Muscle of leg (tissue), 11 donors: ENCODE measurements around the gene GRXCR2. TPM values are rescaled to one million over a fixed set of nuclear protein-coding genes. Genes with fewer than 3 reads are reported as not detected.
A peak's percentile ranks its signal among the peaks of the same experiment; 100 is the strongest.

Experiments
- DNase-seq: peaks from one replicate; pipeline ENCODE4 v3.0.0; 2013
- H3K27ac ChIP-seq: one replicate; pipeline ENCODE4 v1.5.1; 2013; ENCODE audit warnings: mild to moderate bottlenecking, low read length, control low read depth
- H3K27me3 ChIP-seq: one replicate; pipeline ENCODE4 v1.6.1; 2013; ENCODE audit warnings: low read length; ENCODE audit not compliant: control insufficient read depth, insufficient read depth
- H3K36me3 ChIP-seq: one replicate; pipeline ENCODE4 v1.6.1; 2013; ENCODE audit warnings: low read length; ENCODE audit not compliant: control insufficient read depth, insufficient read depth
- H3K4me1 ChIP-seq: one replicate; pipeline ENCODE4 v1.6.1; 2013; ENCODE audit warnings: low read length; ENCODE audit not compliant: control insufficient read depth, insufficient read depth
- H3K4me3 ChIP-seq: one replicate; pipeline ENCODE4 v1.5.1; 2013; ENCODE audit warnings: low read length, control low read depth
- H3K9me3 ChIP-seq: replicated peaks from 2 replicates; pipeline ENCODE4 v1.6.1; 2013; ENCODE audit warnings: low read depth, low read length; ENCODE audit not compliant: control insufficient read depth
- WGBS: methylation state at CpG from one replicate; pipeline ENCODE4 v1.1.5; 2013; ENCODE audit warnings: missing lambda C conversion rate; ENCODE audit not compliant: insufficient coverage; 5-methylcytosine and 5-hydroxymethylcytosine counted together
- polyA plus RNA-seq, 8 donors: library from polyadenylated mRNA; unstranded; fragments of 120-200 nt; gene quantifications; one replicate each; pipeline versions ENCODE4 v1.2.1 to v1.2.3, GENCODE V29; 2013; ENCODE audit warnings: inconsistent platforms in 1 of 8, low replicate concordance in 1 of 8; ENCODE audit not compliant: insufficient read length in 8 of 8, insufficient read depth in 1 of 8
- total RNA-seq: library from RNA; stranded (reverse); fragments of 120-200 nt; gene quantifications from one replicate; pipeline ENCODE4 v1.2.4, GENCODE V29; 2013

The GRXCR2 gene
- total and polyA plus RNA-seq, 9 donors, result 0.05 TPM; not detected in 8

DNA sequence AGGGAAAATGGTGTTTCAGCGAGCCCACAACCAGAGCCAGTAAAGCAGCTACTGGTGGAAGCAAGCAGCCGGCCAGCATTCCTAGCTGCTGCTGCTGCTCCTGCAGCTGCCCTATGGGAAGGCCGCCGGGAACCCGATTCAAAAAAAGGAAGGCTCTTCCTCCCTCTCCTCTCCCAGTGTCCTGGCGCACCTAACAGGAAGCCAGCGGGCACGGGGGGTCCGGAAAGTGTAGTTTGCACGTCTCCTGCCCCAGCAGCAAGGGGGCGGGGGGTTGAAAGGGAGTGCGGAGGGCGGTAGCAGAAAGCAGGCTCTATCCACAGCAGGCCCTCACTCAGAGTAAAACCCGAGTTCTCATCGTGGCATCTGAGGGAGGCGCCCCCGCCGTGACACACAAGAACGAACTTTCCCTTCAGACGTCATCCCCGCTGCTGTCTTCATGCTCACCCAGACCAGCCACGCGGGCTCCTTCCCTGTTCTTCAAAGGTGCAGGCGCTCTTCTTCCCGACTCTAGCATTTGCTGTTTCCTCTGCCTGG lies 16.5 kb downstream of the GRXCR2 start:
- peak; percentile 79 for DNase-seq
- Histone ChIP-seq H3K27me3 (no peaks in the 10 kb centered on the region), H3K9me3 (no peaks in the 10 kb centered on the region), H3K4me1 (peaks cover 9% of the 10 kb centered on the region), H3K36me3 (no peaks in the 10 kb centered on the region), H3K27ac (peak overlapping the region; percentile 63), H3K4me3 (peak overlapping the region; percentile 46)
- 2% methylated on average over 18 of the region's 25 CpGs for WGBS

GRCh38 chr5:145855763-145856267 lies 17.0 kb downstream of the GRXCR2 start:
- Histone ChIP-seq H3K4me3 (peak overlapping the region; percentile 46), H3K36me3 (no peaks in the 10 kb centered on the region), H3K27me3 (no peaks in the 10 kb centered on the region), H3K27ac (peak overlapping the region; percentile 8), H3K4me1 (peaks cover 9% of the 10 kb centered on the region), H3K9me3 (no peaks in the 10 kb centered on the region)
- DNase-seq, result no peak
- WGBS, result no CpG with 5 or more reads among the region's 4 CpGs

DNA sequence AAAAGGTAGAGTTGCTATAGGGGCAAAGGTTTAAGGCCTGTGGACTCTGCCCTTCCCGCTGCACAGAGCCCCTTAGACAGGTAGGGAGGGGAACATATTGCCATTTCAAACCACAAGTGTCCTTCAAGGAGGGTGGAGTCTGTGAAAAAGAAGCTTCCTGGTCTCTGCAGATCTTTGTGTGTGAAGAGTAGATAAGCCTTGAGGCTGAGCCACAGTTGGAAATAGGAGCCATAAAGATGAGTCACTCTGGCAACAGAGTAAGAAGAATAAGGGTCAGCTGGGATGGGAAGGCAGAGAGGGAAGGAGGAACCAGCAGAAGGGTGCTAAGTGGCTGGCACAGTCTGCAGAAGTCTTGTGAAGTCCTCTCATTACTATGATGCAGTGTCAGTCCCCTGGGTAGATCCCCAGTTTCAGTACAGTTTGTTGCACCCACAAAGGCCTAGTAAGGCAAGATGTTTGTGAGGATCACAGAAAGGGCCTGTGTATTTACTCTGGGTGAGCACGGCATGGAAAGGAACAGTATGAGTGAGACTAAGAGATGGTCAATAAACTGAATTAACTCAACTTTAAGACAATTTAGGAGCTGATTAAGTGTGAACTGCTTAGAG lies 18.1 kb downstream of the GRXCR2 start:
- no CpG with 5 or more reads among the region's 2 CpGs for WGBS
- Histone ChIP-seq H3K27me3 (no peaks in the 10 kb centered on the region), H3K4me1 (peaks cover 9% of the 10 kb centered on the region), H3K4me3 (no peak overlapping the region), H3K9me3 (no peaks in the 10 kb centered on the region), H3K36me3 (no peaks in the 10 kb centered on the region), H3K27ac (no peak overlapping the region)
- peak; percentile 17 for DNase-seq

DNA sequence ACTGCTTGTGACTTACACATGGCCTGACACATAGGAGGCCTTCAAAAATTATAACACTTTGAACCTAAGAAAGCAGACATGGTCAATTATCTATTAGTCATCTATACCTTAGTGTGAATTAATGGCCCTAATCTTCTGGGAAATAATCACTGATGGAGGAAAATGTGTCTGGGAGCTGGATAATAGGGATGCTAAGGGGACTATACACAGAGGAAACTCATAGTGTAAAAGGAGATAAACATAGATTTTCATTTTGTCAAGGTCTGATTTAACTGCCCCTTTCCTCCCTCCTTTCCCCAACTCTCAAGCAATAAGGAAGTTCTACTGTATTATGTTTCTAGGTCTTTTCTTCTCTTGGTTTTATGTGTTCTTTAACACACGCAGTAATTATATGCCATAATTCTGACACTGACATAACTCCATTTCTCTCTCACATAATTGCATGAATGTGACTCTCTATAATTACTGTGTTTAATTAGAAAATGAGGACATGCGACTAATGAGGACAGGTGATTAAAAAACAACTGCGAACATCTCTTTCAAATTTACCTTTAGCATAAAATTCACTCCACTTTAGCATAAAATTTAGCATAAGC lies 18.9 kb downstream of the GRXCR2 start:
- H3K27ac ChIP-seq, result no peak overlapping the region
- H3K36me3 ChIP-seq, result no peaks in the 10 kb centered on the region
- peaks cover 9% of the 10 kb centered on the region for H3K4me1 ChIP-seq
- no peaks in the 10 kb centered on the region for H3K9me3 ChIP-seq
- WGBS, result no CpG with 5 or more reads among the region's 3 CpGs
- no peak overlapping the region for H3K4me3 ChIP-seq
- no peak for DNase-seq
- H3K27me3 ChIP-seq, result no peaks in the 10 kb centered on the region

DNA sequence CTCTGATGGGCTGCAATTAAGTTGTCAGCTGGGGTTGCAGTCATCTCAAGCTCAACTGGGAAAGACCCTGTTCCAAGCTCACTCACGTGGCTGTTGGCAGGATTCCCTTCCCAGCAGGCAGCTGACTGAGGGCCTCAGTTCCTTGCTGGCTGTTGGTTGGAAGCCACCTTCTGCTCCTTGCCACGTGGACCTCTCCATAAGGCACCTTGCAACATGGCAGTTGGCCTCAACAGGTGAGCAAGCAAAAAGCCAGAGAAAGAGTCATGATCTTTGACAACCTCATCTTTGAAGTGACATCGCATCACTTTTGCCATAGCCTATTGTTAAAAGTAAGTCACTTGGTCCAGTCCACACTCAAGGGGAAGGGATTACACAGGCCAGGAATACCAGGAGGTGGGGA lies 19.8 kb downstream of the GRXCR2 start:
- Histone ChIP-seq H3K27me3 (no peaks in the 10 kb centered on the region), H3K4me3 (no peak overlapping the region), H3K9me3 (no peaks in the 10 kb centered on the region), H3K36me3 (no peaks in the 10 kb centered on the region), H3K27ac (no peak overlapping the region), H3K4me1 (peaks cover 9% of the 10 kb centered on the region)
- WGBS, result 31% methylated on average over 2 of the region's 3 CpGs
- no peak for DNase-seq

DNA sequence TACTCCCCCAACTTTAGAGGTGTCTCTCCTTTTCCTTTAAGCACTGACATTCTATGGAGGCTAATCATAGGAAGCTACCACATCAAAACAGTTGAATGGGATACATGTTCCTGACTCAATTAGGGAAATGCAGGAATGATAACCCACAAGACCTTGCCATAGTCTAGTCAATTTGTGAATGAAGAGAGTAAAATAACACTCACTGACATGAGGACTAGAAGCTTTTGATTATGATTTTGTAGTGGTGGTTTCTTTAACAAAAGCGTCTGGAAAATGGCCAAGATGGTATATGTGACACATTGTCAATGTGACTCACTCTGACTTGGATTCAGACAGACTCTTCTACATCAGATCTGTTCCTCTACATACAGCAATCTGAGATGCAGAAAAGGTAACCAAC lies 24.0 kb downstream of the GRXCR2 start:
- Histone ChIP-seq H3K4me3 (no peak overlapping the region), H3K4me1 (no peaks in the 10 kb centered on the region), H3K27ac (no peak overlapping the region), H3K27me3 (no peaks in the 10 kb centered on the region), H3K36me3 (no peaks in the 10 kb centered on the region), H3K9me3 (no peaks in the 10 kb centered on the region)
- DNase-seq, result no peak
- WGBS, result no CpG with 5 or more reads among the region's 1 CpG

DNA sequence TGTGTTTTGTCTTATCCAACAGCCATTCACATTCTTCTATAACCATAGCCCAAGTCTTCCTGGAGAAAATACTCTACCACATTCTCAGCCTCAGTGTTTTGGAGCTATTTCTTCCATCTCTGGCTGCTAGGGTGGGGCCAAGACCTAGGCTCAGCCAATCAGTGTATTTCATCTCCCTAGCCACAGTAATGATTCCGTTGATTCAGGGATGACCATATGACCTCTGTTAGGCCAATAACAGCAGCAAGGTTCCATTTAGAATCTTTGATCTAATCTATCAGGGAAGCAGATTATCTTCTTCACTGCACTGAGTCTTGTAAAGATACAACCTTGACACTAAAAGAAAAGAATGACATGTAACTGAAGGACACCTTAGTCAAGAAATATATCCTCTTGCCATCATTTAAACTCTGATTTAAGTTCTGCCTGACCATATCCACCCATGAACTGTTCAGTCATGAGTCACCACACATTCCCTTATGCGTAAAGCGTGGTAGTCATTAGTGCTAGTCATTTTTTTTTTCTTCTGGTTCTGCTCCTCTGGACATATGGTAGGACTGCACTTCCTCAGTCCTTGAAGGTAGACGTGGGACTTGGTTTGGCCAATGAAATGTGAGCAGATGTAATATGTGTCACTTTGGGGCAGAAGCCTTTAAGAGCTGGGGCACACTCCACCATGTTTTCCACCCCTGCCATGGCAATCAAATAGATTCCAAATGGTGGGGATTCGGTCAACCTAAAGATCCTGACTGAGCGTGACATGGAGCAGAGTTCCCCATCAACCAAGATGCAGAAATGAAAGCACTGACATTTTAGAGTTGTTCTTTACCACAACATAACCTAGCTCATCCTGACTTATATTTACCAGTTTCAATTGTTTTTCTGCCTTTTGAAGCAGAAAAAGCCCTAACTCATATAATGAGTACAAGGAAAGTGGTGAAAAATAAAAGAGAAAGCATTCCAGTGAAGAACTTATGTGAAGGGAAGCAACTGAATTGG lies 25.0 kb downstream of the GRXCR2 start:
- no CpG with 5 or more reads among the region's 6 CpGs for WGBS
- Histone ChIP-seq H3K27me3 (no peaks in the 10 kb centered on the region), H3K4me1 (no peaks in the 10 kb centered on the region), H3K27ac (no peak overlapping the region), H3K9me3 (no peaks in the 10 kb centered on the region), H3K4me3 (no peak overlapping the region), H3K36me3 (no peaks in the 10 kb centered on the region)
- DNase-seq, result no peak

DNA sequence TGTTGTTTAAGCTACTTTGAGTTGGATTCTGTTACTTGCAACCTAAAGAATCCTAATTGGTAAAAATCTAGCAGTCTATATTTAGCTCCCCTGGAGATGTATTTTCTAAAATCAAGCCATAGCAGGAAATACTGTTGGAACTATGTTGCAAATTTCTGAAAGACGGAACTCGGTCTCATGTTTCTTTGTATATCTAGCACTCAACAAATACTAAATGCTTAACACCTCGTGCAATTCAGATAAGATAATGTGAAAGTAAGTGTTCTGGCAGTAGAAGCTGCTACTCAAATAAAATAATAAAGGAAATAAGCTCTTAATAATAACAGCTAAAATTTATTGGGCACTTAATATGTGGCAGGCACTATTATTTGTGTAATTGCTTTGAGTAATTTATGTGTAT lies 26.7 kb downstream of the GRXCR2 start:
- no CpG with 5 or more reads among the region's 3 CpGs for WGBS
- no peaks in the 10 kb centered on the region for H3K4me1 ChIP-seq
- H3K27ac ChIP-seq, result no peak overlapping the region
- no peaks in the 10 kb centered on the region for H3K36me3 ChIP-seq
- H3K9me3 ChIP-seq, result no peaks in the 10 kb centered on the region
- DNase-seq, result no peak
- H3K4me3 ChIP-seq, result no peak overlapping the region
- no peaks in the 10 kb centered on the region for H3K27me3 ChIP-seq

DNA sequence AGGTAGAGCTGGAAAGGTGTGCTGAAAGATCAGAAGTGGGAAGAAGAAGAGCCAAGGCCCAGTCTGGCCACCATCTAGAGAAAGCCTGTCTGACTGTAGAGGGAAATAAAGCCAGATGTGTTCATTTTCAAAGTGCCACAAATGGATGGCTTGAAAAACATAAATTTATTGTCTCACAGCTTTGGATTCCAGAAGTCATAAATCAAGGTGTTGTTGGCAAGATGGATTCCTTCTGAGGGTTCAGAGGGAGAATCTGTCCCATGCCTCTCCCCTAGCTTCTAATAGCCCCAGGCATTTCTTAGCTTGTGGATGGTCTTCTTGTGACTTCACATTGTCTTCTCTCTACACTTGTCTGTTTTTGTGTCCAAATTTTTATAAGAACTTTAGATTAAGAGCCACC lies 31.5 kb downstream of the GRXCR2 start:
- Histone ChIP-seq H3K4me1 (no peaks in the 10 kb centered on the region), H3K9me3 (no peaks in the 10 kb centered on the region), H3K4me3 (no peak overlapping the region), H3K36me3 (no peaks in the 10 kb centered on the region), H3K27ac (no peak overlapping the region), H3K27me3 (no peaks in the 10 kb centered on the region)
- DNase-seq, result no peak
